ENCODE results near the gene SPCS3.

GRCh38 chr4:176298664-176299063, 21.1 kb upstream of the SPCS3 start:
- no peak for TF ChIP-seq GATA2 (IDR thresholded peaks at IDR 0.05; ENCODE audit: low read depth, low read length)
- no peak for TF ChIP-seq GATA3 (IDR thresholded peaks at IDR 0.05; ENCODE audit: low read depth, low read length)

All from SH-SY5Y (cell line).